K562 (cell line): Measurements from ENCODE around the gene CCDC9. TPM values are rescaled to one million over a fixed set of nuclear protein-coding genes. Genes with fewer than 3 reads are reported as not detected.
A peak's percentile ranks its signal among the peaks of the same experiment; 100 is the strongest.

Experiments
- CBX1 ChIP-seq: sonication (generic); IDR thresholded peaks from 2 replicates; pipeline ENCODE4 v1.6.1; 2016; ENCODE audit warnings: antibody characterized with exemption, low read depth, mild to moderate bottlenecking
- ETV6 ChIP-seq, 3 experiments: fragments of 150-350 bp in 1 of 3; sonication (generic) in 1 of 3; formaldehyde crosslinking in 1 of 3; IDR thresholded peaks; 2 replicates each; pipeline versions ENCODE4 v1.6.1 to v1.8.0; 2014 to 2022; ENCODE audit warnings: borderline replicate concordance in 2 of 3, low read depth in 2 of 3, antibody characterized with exemption in 1 of 3, low read length in 1 of 3, mild to moderate bottlenecking in 1 of 3, missing genetic modification reagents in 1 of 3
- GABPB1 ChIP-seq: sonication (generic); formaldehyde crosslinking; IDR thresholded peaks from 2 replicates; pipeline ENCODE4 v1.8.0; 2022; ENCODE audit warnings: mild to moderate bottlenecking, missing genetic modification reagents
- GTF2A2 ChIP-seq: IDR thresholded peaks from 2 replicates; pipeline ENCODE4 v1.6.1; 2016; ENCODE audit warnings: mild to moderate bottlenecking, missing genetic modification characterization, missing compliant biosample characterization
- HDAC1 ChIP-seq, 2 experiments: fragments of 450-650 bp; IDR thresholded peaks; 2 replicates each; pipeline ENCODE4 v1.6.1; 2016 to 2017; ENCODE audit warnings: inconsistent platforms in 1 of 2, mild to moderate bottlenecking in 1 of 2, moderate library complexity in 1 of 2
- MAFG ChIP-seq: fragments of 450-650 bp; conservative IDR thresholded peaks from 2 replicates; pipeline ENCODE4 v1.6.1; 2016; ENCODE audit warnings: missing genetic modification characterization, missing compliant biosample characterization
- MEF2A ChIP-seq: IDR thresholded peaks from 2 replicates; pipeline ENCODE4 v1.6.1; 2011; ENCODE audit warnings: low read depth, mild to moderate bottlenecking, low read length, moderate library complexity; ENCODE audit not compliant: control insufficient read depth
- PTBP1 ChIP-seq: fragments of 200-400 bp; formaldehyde crosslinking; IDR thresholded peaks from 2 replicates; pipeline ENCODE4 v1.6.1; 2017; ENCODE audit warnings: low read depth, low read length
- SETDB1 ChIP-seq: IDR thresholded peaks from one replicate; pipeline ENCODE4 v1.6.1; 2012; ENCODE audit warnings: low read length, control low read depth, inconsistent platforms
- STAT6 ChIP-seq: sonication (generic); formaldehyde crosslinking; IDR thresholded peaks from 2 replicates; pipeline ENCODE4 v1.8.1; 2023; ENCODE audit warnings: mild to moderate bottlenecking, missing genetic modification reagents
- ZBTB43 ChIP-seq: sonication (generic); formaldehyde crosslinking; IDR thresholded peaks from 2 replicates; pipeline ENCODE4 v1.8.0; 2023; ENCODE audit warnings: mild to moderate bottlenecking, missing genetic modification reagents
- ZNF12 ChIP-seq: sonication (generic); formaldehyde crosslinking; IDR thresholded peaks from 2 replicates; pipeline ENCODE4 v1.4.0; 2020; ENCODE audit warnings: mild to moderate bottlenecking, missing genetic modification reagents
- ZNF277 ChIP-seq: fragments of 250-450 bp; sonication (Bioruptor Pico); IDR thresholded peaks from 2 replicates; pipeline ENCODE4 v1.8.0; 2022; ENCODE audit warnings: inconsistent platforms, mild to moderate bottlenecking, moderate library complexity, borderline replicate concordance
- ZNF511 ChIP-seq: sonication (generic); formaldehyde crosslinking; IDR thresholded peaks from 2 replicates; pipeline ENCODE4 v1.8.0; 2022; ENCODE audit warnings: mild to moderate bottlenecking, missing genetic modification reagents
- ZNF707 ChIP-seq: fragments of 250-450 bp; sonication (Bioruptor Pico); conservative IDR thresholded peaks from 2 replicates; pipeline ENCODE4 v1.8.0; 2022; ENCODE audit warnings: inconsistent platforms, mild to moderate bottlenecking, moderate library complexity
- ZNF717 ChIP-seq: fragments of 250-450 bp; sonication (Bioruptor Pico); IDR thresholded peaks from 2 replicates; pipeline ENCODE4 v1.5.0; 2021
- ZNF766 ChIP-seq: fragments of 200-800 bp; sonication (Bioruptor generic); conservative IDR thresholded peaks from 2 replicates; pipeline ENCODE4 v1.6.1; 2016; ENCODE audit warnings: missing genetic modification characterization, missing compliant biosample characterization
- ZSCAN29 ChIP-seq: fragments of 450-650 bp; IDR thresholded peaks from 2 replicates; pipeline ENCODE4 v1.6.1; 2017
- polyA plus RNA-seq, 8 experiments: library from polyadenylated mRNA; depleted of rRNA in 4 of 8; stranded (reverse) in 5 of 8; unstranded in 3 of 8; fragments of >200 nt; fragmentation: Nextera tagmentation in 2 of 8; fragmentation: Illumina TruSeq in 1 of 8; extraction: Ambion mirVana in 2 of 8; extraction: Trizol in 1 of 8; gene quantifications; 2 replicates each; pipeline versions ENCODE4 v1.2.1 to v1.2.3, GENCODE V29; 2011 to 2014; ENCODE audit warnings: inconsistent platforms in 1 of 8, missing spikeins in 1 of 8
- total RNA-seq, 7 experiments: library from RNA; depleted of rRNA in 6 of 7; stranded (reverse); fragments of >200 nt in 6 of 7; fragmentation: Illumina TruSeq in 2 of 7; extraction: Trizol in 2 of 7; gene quantifications; 2 replicates each; pipeline versions ENCODE4 v1.2.1 to v1.2.3, GENCODE V29; 2011 to 2021; ENCODE audit warnings: low replicate concordance in 1 of 7
- TF ChIP-seq, protein P1 (sequence below): fragments of 450-650 bp; conservative IDR thresholded peaks from 2 replicates; pipeline ENCODE4 v1.6.1; 2016; ENCODE audit warnings: missing genetic modification characterization, low read depth, mild to moderate bottlenecking, control low read depth, missing compliant biosample characterization

Gene CCDC9
- total and polyA plus RNA-seq, 9 of the 15 experiments (the other 6 are each of a cell fraction or from before 2014, with no cell fraction given), result 0.23 to 38.6 (median 8.4) TPM

GRCh38 chr19:47226426-47227351, 29.6 kb upstream of the CCDC9 start (continued):
- TF ChIP-seq STAT6 (CRISPR knock-in tag), result no peak
- no peak for TF ChIP-seq ZNF707
- TF ChIP-seq HDAC1 (IDR thresholded peaks at IDR 0.05), result peak in 1 of 2 experiments; percentile 15; a peak in 1 of 4 replicates
- TF ChIP-seq ZSCAN29, result 0 out of 2 replicates have a peak, but pooled peaks have one; percentile 29
- TF ChIP-seq ZNF511 (CRISPR knock-in tag), result 0 out of 2 replicates have a peak, but pooled peaks have one; percentile 8
- no peak for TF ChIP-seq MAFG (tag)
- TF ChIP-seq MEF2A, result no peak; the same call in 1 of the 2 replicates
- TF ChIP-seq ZBTB43 (CRISPR knock-in tag), result no peak
- TF ChIP-seq GTF2A2, result peak; percentile 75
- peak; percentile 71 for TF ChIP-seq GABPB1 (CRISPR knock-in tag)
- TF ChIP-seq ETV6 (IDR thresholded peaks at IDR 0.05; ENCODE audit: borderline replicate concordance in 1 of 2, low read depth in 2 of 2, low read length in 1 of 2), result no peak; a peak in 1 of 4 replicates
- no peak for TF ChIP-seq ETV6 (CRISPR knock-in tag; IDR thresholded peaks at IDR 0.05; ENCODE audit: borderline replicate concordance)
- TF ChIP-seq SETDB1, result no peak
- peak; percentile 82 for TF ChIP-seq CBX1
- TF ChIP-seq, protein P1, sequence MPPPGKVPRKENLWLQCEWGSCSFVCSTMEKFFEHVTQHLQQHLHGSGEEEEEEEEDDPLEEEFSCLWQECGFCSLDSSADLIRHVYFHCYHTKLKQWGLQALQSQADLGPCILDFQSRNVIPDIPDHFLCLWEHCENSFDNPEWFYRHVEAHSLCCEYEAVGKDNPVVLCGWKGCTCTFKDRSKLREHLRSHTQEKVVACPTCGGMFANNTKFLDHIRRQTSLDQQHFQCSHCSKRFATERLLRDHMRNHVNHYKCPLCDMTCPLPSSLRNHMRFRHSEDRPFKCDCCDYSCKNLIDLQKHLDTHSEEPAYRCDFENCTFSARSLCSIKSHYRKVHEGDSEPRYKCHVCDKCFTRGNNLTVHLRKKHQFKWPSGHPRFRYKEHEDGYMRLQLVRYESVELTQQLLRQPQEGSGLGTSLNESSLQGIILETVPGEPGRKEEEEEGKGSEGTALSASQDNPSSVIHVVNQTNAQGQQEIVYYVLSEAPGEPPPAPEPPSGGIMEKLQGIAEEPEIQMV (tag), result 0 out of 2 replicates have a peak, but pooled peaks have one; percentile 9
- peak; percentile 35; the same call in 1 of the 2 replicates for TF ChIP-seq ZNF12 (CRISPR knock-in tag)
- no peak for TF ChIP-seq ZNF277 (CRISPR knock-in tag)
- peak; percentile 81 for TF ChIP-seq ZNF766 (CRISPR knock-in tag)
- TF ChIP-seq ZNF717 (CRISPR knock-in tag), result peak; percentile 84
- peak; percentile 91 for TF ChIP-seq PTBP1
